NCI-H1417 treated with DMSO at 0.1 percent for 48 hours (cell line): ENCODE measurements around the gene ABTB2.

Experiments used
- DNase-seq: peaks from one replicate; lab custom pipeline; 2025; lab: John Stamatoyannopoulos, UW

Gene ABTB2

GRCh38 chr11:34341931-34342533 is 15.8 kb downstream of the ABTB2 start:
- no peak for DNase-seq

DNA sequence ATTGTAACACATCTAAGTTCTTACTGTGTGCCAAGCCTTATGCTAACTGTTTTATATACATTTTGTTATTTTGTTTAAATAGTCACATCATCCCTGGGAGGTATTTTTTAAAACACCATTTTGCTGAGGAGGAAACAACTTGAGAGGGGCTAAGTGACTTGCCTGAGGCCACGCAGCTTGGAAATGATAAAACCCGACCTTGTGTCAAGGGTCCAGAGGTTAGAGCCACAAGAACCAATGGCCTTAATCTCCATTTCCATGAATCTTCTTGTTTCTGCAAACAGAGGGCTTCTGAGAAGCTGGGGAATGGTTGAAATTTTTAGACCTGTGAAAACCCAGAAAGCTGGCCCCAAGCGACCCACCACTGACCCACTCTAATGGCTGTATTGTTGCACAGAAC is 16.7 kb downstream of the ABTB2 start:
- DNase-seq: no peak

GRCh38 chr11:34340653-34341052 is 17.2 kb downstream of the ABTB2 start:
- DNase-seq: no peak

- no peak for DNase-seq
Measured at GRCh38 chr11:34339149-34340064, 18.4 kb downstream of the ABTB2 start.

GRCh38 chr11:34337016-34337415 is 20.8 kb downstream of the ABTB2 start:
- DNase-seq: no peak

- no peak for DNase-seq
Measured at GRCh38 chr11:34335801-34336200, 22.0 kb downstream of the ABTB2 start.

DNA sequence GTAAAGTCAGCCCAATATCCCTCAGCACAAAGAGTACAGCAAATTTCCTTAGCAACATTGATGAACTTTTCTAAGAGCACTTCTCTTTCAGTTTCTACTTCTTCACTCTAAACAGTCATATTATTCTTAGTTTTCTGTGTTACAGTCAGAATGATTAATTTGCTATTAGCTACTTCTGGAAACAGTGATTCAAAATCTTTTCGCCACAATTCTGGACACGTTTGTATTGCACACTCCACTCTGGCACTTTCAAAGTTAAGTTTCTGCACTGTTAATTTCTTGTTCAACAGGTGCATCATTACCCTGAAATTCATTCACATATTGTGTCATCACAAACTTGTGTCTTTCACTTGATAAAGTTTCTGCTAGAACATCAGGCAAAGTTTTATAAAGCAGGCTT is 22.5 kb downstream of the ABTB2 start:
- DNase-seq: no peak

DNA sequence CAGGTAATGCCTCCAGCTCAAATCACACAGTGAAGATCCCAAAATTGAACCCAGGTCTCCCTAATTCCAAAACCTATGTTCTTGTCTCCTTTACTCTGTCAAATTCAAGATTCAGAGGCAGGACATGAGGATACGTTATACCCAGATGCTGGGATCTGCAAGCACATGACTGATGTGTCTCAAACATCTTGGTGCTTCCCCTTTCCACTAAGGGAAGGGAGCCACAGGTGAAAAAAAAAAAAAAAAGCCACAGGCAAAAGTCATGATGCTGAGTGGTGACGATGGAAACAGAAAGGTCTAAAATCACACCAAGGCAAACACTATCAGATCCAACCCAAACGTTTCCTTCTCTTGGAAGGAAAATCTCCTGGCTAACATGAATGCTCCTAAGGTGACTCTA is 24.0 kb downstream of the ABTB2 start:
- no peak for DNase-seq

DNA sequence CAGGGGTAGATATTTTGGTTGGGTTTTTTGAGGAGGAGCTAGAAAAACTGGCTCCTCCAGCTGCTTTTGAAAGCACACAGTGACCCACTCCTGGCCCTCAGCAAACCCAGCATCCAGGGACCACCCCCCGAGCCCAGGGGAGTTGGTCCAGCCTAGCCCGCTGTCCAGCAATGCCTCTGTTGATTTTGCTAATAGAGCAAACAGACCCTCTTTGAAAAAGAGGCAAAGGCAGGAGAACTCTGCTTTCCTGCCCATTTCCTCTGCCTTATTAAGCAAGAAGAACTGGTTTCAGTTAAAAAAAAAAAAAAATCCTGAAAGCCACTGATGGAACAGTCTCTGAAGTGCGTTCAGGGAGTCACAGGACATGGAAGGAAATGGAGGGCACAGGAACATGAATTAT is 25.3 kb downstream of the ABTB2 start:
- DNase-seq: no peak

- no peak for DNase-seq
Measured at GRCh38 chr11:34331736-34332135, 26.1 kb downstream of the ABTB2 start.

DNA sequence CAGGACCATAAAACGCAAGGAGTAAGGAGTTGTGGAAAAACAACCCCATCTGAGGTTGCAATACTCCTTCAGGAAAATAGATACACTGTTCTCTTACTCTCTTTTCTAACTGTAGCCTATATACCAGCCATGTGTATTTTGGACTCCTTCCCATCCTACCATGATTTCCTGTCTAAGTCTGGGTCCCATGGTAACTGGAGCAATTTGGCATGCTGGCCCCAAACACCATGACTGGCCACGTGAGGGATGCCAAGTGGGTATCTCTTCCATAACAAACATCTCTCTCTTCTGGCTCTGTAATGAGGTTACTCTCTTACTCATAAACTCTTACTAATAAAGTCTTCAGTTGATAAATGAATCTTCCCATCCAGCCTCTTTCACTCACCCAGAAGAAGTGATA is 26.5 kb downstream of the ABTB2 start:
- DNase-seq: no peak

DNA sequence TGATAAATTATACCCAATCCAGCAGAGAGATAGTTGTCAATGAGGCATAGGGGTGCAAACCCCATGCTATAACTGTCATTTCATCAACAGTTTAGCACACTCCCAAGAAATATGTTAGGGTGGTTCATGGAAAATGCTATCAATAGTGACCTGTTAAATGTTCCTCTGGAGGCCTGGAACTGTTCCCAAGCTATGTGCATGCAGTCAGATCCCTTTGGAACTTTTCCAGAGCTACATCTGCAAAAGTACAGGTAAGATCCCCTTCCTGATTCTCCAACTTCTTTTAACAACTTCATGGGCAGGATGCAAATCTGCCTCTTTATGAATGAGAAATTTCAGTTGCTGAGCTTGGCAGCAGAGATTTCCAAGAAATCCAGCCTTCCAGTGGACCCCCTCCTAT is 27.2 kb downstream of the ABTB2 start:
- DNase-seq: no peak

- no peak for DNase-seq
Measured at GRCh38 chr11:34329876-34330275, 27.9 kb downstream of the ABTB2 start.

GRCh38 chr11:34328632-34328910 is 29.2 kb downstream of the ABTB2 start:
- DNase-seq: no peak

GRCh38 chr11:34327804-34328631 is 29.8 kb downstream of the ABTB2 start:
- DNase-seq: no peak

- DNase-seq: no peak
Measured at GRCh38 chr11:34324466-34324865, 33.3 kb downstream of the ABTB2 start.

- no peak for DNase-seq
Measured at GRCh38 chr11:34323601-34324000, 34.2 kb downstream of the ABTB2 start.

DNA sequence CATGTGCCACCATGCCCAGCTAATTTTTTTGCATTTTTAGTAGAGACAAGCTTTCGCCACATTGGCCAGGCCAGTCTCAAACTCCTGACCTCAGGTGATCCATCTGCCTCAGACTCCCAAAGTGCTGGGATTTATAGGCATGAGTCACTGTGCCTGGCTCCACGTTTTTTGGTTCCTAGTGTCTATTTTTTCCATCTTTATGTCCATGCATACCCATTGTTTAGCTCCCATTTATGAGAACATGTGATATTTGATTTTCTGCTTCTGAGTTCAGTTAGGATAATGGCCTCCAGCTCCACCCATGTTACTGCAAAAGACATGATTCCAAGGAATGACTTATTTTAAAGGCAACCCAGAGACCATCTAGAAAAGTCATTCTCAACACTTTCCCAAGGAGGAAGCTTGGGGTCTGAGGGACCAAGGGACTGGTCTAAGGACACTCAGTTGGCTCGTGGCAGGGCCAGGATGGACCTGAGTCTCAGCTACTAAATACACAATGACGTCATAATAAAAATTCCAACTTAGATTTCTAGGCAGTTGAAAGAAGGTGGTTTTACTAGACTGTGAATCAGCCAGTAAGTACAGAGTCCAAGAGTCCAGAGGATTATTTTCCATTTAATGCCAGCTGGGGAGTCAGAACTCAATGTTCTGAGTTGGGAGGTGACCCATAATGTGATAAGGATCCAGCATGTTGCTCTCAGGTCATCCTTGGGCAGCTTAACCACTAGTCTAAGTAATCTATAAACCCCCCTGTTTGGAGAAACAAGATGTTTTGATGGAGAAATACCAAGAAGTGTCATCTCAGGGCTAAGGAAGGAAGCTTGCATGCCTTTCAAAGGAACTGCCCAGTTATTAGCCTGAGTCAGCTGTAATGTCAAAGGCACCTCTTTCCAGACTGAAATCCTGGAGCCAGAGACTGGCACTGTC is 39.4 kb downstream of the ABTB2 start:
- no peak for DNase-seq

DNA sequence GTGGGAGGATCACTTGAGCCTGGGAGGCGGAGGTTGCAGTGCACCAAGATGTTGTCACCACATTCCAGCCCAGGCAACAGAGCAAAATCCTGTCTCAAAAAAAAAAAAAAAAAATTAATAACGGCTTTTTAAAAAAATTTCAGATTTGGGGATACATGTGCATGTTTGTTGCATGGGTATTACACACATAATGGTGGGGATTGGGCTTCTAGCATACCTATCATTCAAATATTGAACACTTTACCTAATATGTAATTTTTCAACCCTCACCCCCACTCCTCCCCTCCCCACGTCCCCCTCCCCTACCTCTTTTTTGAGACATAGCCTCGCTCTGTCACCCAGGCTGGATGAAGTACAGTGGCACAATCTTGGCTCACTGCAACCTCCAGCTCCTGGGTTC is 40.1 kb downstream of the ABTB2 start:
- no peak for DNase-seq

- DNase-seq: no peak
Measured at GRCh38 chr11:34317036-34317360, 40.8 kb downstream of the ABTB2 start.

GRCh38 chr11:34316347-34317035 is 41.3 kb downstream of the ABTB2 start:
- DNase-seq: no peak
